HFFc6 (cell line): Measurements from ENCODE around the gene PIK3R5. TPM values are rescaled to one million over a fixed set of nuclear protein-coding genes. Genes with fewer than 3 reads are reported as not detected.

Source experiments
- DNase-seq: peaks from one replicate; pipeline ENCODE4 v3.0.0-alpha.2; 2018
- H3K27ac Mint-ChIP-seq: 2 replicates; pipeline ENCODE4 v1.8.0; 2020; ENCODE audit warnings: mild to moderate bottlenecking, mixed read lengths
- H3K27me3 Mint-ChIP-seq: 2 replicates; pipeline ENCODE4 v1.8.0; 2021; ENCODE audit warnings: mild to moderate bottlenecking, moderate library complexity, mixed read lengths; ENCODE audit not compliant: insufficient read depth
- H3K36me3 Mint-ChIP-seq: 2 replicates; pipeline ENCODE4 v1.8.0; 2021; ENCODE audit warnings: low read depth, mixed read lengths
- H3K4me1 Mint-ChIP-seq: 2 replicates; pipeline ENCODE4 v1.8.0; 2020; ENCODE audit warnings: low read depth, mixed read lengths
- H3K4me3 Mint-ChIP-seq: 2 replicates; pipeline ENCODE4 v1.8.0; 2020; ENCODE audit warnings: mild to moderate bottlenecking, moderate library complexity, mixed read lengths
- H3K9me3 Mint-ChIP-seq: 2 replicates; pipeline ENCODE4 v1.8.0; 2020; ENCODE audit warnings: mild to moderate bottlenecking, mixed read lengths
- CTCF ChIP-seq: fragments of 200-600 bp; sonication (generic); IDR thresholded peaks from 2 replicates; pipeline ENCODE4 v1.5.0; 2021; ENCODE audit warnings: antibody characterized with exemption, mild to moderate bottlenecking
- total RNA-seq, 6 experiments: library from RNA; stranded (reverse); fragmentation: NEBNext Ultra II Directional; extraction: Animal tissue kit (Norgen Biotek cat#: 25700); gene quantifications; 2 replicates in 1 of 6; 3 replicates in 5 of 6; pipeline ENCODE4 v1.2.3, GENCODE V29; 2021

PIK3R5 gene
- total RNA-seq, 6 experiments from 2014 or later, result not detected

- Mint-ChIP-seq H3K27me3 (peaks cover 6% of the 10 kb centered on the region), H3K27ac (no peak overlapping the region), H3K4me1 (0 out of 2 replicates have a peak, but pooled peaks cover 6% of the 10 kb centered on the region), H3K36me3 (no peaks in the 10 kb centered on the region), H3K4me3 (no peak overlapping the region), H3K9me3 (no peaks in the 10 kb centered on the region)
- no peak for DNase-seq
- TF ChIP-seq CTCF, result no peak
These were observed 69.4 kb downstream of the PIK3R5 start for GRCh38 chr17:8896087-8896486.

GRCh38 chr17:8894673-8895578 lies 70.6 kb downstream of the PIK3R5 start:
- H3K4me1 Mint-ChIP-seq, result 0 out of 2 replicates have a peak, but pooled peaks cover 6% of the 10 kb centered on the region
- peaks cover 3% of the 10 kb centered on the region for H3K27me3 Mint-ChIP-seq
- TF ChIP-seq CTCF, result peak; percentile 83
- H3K27ac Mint-ChIP-seq, result no peak overlapping the region
- H3K4me3 Mint-ChIP-seq, result peak overlapping the region; percentile 58
- H3K9me3 Mint-ChIP-seq, result no peaks in the 10 kb centered on the region
- DNase-seq, result peak; percentile 57
- no peaks in the 10 kb centered on the region for H3K36me3 Mint-ChIP-seq

- no peak for DNase-seq
- H3K36me3 Mint-ChIP-seq, result no peaks in the 10 kb centered on the region
- 0 out of 2 replicates have a peak, but pooled peaks cover 6% of the 10 kb centered on the region for H3K4me1 Mint-ChIP-seq
- H3K4me3 Mint-ChIP-seq, result peak overlapping the region; percentile 58; the same call in 1 of the 2 replicates
- H3K27ac Mint-ChIP-seq, result no peak overlapping the region
- no peak for TF ChIP-seq CTCF
- peaks cover 3% of the 10 kb centered on the region for H3K27me3 Mint-ChIP-seq
- no peaks in the 10 kb centered on the region for H3K9me3 Mint-ChIP-seq
These were observed 71.3 kb downstream of the PIK3R5 start for GRCh38 chr17:8894202-8894671.

DNA sequence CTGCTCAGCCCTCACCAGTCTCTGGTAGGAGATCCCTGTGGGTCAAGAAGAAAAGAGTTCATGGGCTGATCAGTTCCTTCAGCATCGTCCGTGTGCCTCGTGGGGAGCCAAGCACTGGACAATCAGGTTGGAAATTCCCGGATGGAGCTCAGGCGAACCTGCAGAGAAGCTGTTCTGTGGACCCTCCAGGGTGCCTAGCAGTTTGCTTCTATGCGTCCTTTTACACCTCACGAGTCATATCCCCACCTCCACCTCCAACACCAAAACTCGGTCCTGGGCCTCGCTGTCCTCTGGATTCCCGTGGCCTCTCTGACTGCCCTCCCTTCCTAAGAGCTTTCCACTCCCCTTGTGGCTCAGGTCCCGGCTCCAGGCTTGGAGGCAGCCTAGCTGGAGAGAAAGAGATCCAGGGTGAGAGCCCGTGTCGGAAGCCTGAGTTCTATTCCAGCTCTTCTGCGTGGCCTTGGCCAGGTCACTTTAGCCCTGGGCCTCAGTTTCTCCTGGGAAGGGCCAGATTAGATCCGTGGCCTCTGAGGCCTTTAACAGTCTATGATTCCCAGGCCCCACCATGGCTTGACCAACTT lies 71.8 kb downstream of the PIK3R5 start:
- Mint-ChIP-seq H3K27ac (no peak overlapping the region), H3K4me3 (no peak overlapping the region), H3K9me3 (no peaks in the 10 kb centered on the region), H3K27me3 (peaks cover 3% of the 10 kb centered on the region), H3K4me1 (0 out of 2 replicates have a peak, but pooled peaks cover 6% of the 10 kb centered on the region), H3K36me3 (no peaks in the 10 kb centered on the region)
- DNase-seq, result no peak
- TF ChIP-seq CTCF, result no peak

GRCh38 chr17:8893059-8893458 lies 72.4 kb downstream of the PIK3R5 start:
- Mint-ChIP-seq H3K4me1 (0 out of 2 replicates have a peak, but pooled peaks cover 6% of the 10 kb centered on the region), H3K4me3 (no peak overlapping the region), H3K27ac (no peak overlapping the region), H3K9me3 (no peaks in the 10 kb centered on the region), H3K36me3 (no peaks in the 10 kb centered on the region), H3K27me3 (peaks cover 3% of the 10 kb centered on the region)
- no peak for DNase-seq
- TF ChIP-seq CTCF, result no peak
